T47D (cell line): Measurements from ENCODE around the gene CASP6.

Source experiments
- DNase-seq, 2 experiments: peaks; one replicate each; pipeline versions ENCODE4 v3.0.0 to v3.0.0-alpha.2; 2011 to 2012; ENCODE audit warnings: low read depth in 1 of 2, low spot score in 1 of 2
- JUND ChIP-seq: IDR thresholded peaks from 2 replicates; pipeline ENCODE4 v1.6.1; 2012; ENCODE audit warnings: low read depth
- in situ Hi-C: cut with HindIII; loops from 2 replicates; pipeline ENCODE4 v1.10.0; 2016; ENCODE audit warnings: low sequenced_read_pairs, low pct_unique_long_range_greater_than_20kb

The CASP6 gene

DNA sequence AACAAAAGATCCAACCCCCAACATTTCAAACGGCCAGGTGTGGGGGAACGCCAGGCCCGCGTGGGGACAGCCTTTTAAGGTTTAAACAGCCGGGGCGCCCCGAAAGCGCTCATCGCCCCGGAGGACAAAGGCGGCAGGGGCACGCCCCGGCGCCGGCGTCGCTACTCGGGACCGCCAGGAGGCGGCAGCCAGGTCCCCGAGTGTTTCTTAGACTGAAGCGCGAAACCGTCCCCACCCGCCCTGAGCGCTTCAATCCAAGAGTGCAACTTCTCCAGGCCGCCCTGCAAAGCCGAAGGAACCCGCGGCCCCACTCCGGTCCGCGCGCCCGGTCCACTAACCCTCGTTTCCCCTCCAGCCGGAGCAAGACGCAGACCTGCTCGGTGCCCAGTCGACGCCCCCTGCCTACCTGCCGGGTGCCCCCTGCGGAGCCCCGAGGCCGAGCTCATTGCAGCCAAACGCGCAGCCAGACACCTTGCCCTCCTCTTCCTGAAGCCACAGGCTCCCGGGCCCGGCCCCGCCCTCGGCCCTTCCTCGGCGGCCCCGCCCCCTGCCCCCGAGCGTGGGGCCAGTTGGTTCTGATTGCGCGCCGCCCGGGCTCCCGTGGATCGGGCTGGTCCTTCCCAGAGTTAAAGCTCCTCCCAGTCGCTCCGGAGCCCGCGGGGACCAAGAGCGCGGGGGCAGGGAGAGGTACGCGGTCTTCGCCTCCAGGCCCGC lies at the start of gene CASP6:
CASP6 (minus strand) TSS at position 496 of the 714 bp plus-strand sequence; CDS start at position 446, 50 bp downstream.
- in situ Hi-C loops, result no loop called here
- DNase-seq, result peak; percentile 72 to 83
- no peak for TF ChIP-seq JUND

- DNase-seq, result no peak
- in situ Hi-C loops, result no loop called here
- no peak for TF ChIP-seq JUND
Measured at GRCh38 chr4:109752525-109752924, 49.3 kb upstream of the CASP6 start.

DNA sequence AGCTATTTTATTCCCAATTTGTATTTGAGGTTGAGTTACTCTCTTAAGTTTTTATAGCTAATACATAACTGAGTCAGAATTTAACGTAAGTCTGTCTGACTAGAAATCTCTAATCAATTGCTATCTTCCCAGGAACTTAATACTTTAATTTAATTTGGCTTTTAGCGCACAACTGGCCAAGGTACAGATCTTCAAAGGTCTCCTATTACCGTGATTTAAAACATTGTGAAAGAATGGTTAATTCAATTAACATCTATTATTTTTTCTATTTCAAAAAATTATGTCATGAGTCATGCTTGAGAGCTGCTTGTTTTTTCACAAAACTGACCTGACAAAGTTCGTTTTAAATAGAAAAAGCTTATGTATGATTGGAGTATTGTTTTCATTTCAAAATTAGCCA lies 48.6 kb upstream of the CASP6 start:
- no peak for DNase-seq
- in situ Hi-C loops, result no loop called here
- TF ChIP-seq JUND, result no peak

- DNase-seq, result no peak
- no peak for TF ChIP-seq JUND
- in situ Hi-C loops, result no loop called here
Measured at GRCh38 chr4:109750652-109751244, 47.5 kb upstream of the CASP6 start.

- DNase-seq, result no peak
- in situ Hi-C loops, result no loop called here
- TF ChIP-seq JUND, result no peak
Measured at GRCh38 chr4:109749388-109750082, 46.3 kb upstream of the CASP6 start.

GRCh38 chr4:109748114-109748513 lies 44.9 kb upstream of the CASP6 start:
- TF ChIP-seq JUND, result no peak
- no peak for DNase-seq
- in situ Hi-C loops, result no loop called here

GRCh38 chr4:109746728-109747127 lies 43.5 kb upstream of the CASP6 start:
- DNase-seq, result no peak
- in situ Hi-C loops, result no loop called here
- TF ChIP-seq JUND, result no peak

GRCh38 chr4:109745830-109746229 lies 42.6 kb upstream of the CASP6 start:
- TF ChIP-seq JUND, result no peak
- in situ Hi-C loops, result no loop called here
- DNase-seq, result no peak

DNA sequence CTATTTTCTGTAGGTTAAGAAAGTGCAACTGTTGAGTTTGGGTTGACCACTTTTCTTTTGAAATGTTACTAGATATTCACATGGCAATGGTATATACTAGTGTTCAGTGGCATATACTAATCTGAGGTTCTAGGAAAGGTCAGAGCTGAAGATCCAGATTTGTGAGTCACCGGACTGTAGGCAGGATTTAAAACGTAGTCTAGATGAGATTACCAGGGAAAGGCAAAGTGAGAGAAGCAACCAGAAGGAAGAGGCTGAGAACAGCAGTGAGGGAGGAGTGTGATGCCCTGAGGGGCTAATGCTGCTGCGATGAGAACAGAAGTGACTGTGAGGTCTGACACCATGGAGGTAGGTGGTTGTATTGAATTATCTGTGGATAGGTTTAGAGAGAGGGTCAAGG lies 36.3 kb upstream of the CASP6 start:
- in situ Hi-C loops, result no loop called here
- no peak for TF ChIP-seq JUND
- DNase-seq, result no peak

DNA sequence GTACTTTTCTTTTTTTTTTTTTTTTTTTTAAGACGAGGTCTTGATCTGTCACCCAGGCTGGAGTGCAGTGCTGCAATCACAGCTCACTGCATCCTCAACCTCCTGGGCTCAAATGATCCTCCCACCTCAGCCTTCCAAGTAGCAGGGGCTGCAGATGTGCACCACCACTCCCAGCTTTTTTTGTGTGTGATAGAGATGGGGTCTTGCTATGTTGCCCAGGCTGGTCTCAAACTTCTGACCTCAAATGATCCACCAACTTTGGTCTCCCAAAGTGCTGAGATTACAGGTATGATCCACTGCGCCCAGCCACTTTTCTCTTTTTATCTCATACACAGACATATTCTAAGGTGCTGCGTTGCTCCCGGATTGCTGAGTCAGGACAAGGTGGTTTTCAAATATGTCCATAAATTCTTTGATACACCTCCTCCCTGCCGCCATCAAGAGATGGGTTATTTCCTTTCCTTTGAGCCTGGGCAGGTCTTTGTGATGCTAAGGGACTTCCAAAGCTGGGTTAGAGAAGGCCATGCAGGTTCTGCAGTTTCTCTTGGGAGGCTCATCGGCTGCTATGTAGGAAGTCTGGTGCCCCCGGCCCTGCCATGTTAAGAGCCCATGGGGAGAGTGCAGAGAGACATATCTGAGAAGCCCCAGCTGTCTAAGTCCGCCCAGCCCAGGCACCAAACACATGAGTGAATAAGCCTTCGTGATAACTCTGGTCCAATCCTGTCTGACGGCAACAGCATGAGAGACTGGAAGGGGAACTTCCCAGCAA lies 35.0 kb upstream of the CASP6 start:
- in situ Hi-C loops, result no loop called here
- TF ChIP-seq JUND, result no peak
- no peak for DNase-seq

DNA sequence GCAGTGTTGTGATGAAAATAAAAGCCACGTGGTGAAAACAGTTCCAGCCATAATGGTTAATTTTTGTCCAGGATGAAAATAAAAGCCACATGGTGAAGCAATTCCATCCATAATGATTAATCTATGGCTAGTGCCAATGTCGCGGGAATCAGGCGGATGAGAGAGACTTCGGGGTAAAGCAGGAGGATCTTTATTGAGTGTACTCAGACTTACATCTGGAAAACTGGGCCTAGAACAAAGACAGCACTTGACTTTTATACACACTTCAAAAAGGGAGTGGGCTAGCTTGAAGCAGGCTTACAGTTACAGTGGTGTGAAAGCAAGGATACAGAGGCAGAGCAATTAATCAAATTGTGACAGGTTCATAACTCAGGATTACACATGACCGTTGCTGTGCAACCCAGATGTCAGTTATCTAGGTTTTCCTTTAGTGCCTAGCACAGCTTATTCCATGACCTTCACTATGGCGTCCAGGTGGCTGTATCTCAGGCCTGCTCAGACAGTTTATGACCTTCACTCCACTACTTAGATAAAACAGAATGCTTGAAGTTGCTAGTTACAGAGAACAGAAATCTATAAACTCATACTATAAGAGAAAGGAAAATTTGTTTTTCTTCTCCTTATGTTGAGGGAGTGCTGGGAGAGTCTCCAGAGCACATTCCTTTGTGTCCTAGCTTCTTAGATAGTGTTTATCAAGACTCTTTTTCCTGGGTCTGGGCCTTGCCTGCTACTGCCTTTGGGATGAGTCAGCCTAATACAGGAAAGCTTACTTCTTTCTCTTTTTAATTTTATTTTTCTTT lies 32.5 kb upstream of the CASP6 start:
- no peak for DNase-seq
- in situ Hi-C loops, result no loop called here

DNA sequence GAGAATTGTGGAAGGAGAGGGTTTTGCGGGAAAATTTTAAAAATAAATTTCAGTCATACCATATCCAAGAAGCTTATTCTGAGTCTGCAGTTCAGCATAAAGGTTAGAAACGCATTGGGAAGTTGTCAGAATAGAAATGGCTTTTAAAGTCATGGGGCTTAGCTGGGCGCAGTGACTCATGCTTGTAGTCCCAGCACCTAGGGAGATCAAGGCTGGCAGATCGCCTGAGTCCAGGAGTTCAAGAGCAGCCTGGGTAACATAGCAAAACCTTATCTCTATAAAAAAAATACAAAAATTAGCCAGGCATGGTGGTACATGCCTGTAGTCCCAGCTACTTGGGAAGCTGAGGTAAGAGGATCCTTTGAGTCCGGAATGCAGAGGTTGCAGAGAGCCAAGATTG lies 30.5 kb upstream of the CASP6 start:
- no peak for DNase-seq
- in situ Hi-C loops, result no loop called here
- no peak for TF ChIP-seq JUND

More for the DNA sequence above, 32.5 kb upstream of the CASP6 start:
- TF ChIP-seq JUND, result no peak
